Prostate gland (tissue), 2 donors: ENCODE measurements around the gene CD207.

Experiments used
- POLR2A ChIP-seq: fragments of 450-650 bp; IDR thresholded peaks from one replicate; pipeline ENCODE4 v1.6.1; 2016; ENCODE audit warnings: antibody characterized with exemption, mild to moderate bottlenecking
- POLR2AphosphoS5 ChIP-seq: sonication (generic); formaldehyde crosslinking; IDR thresholded peaks from one replicate; pipeline ENCODE4 v1.6.1; 2017; ENCODE audit warnings: antibody characterized with exemption
- TF ChIP-seq, protein P1 (sequence below), 4 experiments: fragments of 200-600 bp in 2 of 4; fragments of 450-650 bp in 2 of 4; sonication (generic) in 2 of 4; IDR thresholded peaks; 1 replicate in 3 of 4; 2 replicates in 1 of 4; pipeline ENCODE4 v1.5.1; 2016 to 2019; ENCODE audit warnings: antibody characterized with exemption in 4 of 4, mild to moderate bottlenecking in 2 of 4, moderate library complexity in 2 of 4

GRCh38 chr2:70851704-70852103 is 16.1 kb upstream of the CD207 start:
- TF ChIP-seq, protein P1, sequence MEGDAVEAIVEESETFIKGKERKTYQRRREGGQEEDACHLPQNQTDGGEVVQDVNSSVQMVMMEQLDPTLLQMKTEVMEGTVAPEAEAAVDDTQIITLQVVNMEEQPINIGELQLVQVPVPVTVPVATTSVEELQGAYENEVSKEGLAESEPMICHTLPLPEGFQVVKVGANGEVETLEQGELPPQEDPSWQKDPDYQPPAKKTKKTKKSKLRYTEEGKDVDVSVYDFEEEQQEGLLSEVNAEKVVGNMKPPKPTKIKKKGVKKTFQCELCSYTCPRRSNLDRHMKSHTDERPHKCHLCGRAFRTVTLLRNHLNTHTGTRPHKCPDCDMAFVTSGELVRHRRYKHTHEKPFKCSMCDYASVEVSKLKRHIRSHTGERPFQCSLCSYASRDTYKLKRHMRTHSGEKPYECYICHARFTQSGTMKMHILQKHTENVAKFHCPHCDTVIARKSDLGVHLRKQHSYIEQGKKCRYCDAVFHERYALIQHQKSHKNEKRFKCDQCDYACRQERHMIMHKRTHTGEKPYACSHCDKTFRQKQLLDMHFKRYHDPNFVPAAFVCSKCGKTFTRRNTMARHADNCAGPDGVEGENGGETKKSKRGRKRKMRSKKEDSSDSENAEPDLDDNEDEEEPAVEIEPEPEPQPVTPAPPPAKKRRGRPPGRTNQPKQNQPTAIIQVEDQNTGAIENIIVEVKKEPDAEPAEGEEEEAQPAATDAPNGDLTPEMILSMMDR (IDR thresholded peaks at IDR 0.05), result no peak
- TF ChIP-seq POLR2AphosphoS5, result no peak
- no peak for TF ChIP-seq POLR2A
